ENCODE measurements around the gene C16orf87.

C16orf87 gene

GRCh38 chr16:46843898-46844642 lies 13.1 kb upstream of the C16orf87 start:
- DNase-seq: no peak

GRCh38 chr16:46842192-46842895 lies 11.4 kb upstream of the C16orf87 start:
- no peak for DNase-seq

DNA sequence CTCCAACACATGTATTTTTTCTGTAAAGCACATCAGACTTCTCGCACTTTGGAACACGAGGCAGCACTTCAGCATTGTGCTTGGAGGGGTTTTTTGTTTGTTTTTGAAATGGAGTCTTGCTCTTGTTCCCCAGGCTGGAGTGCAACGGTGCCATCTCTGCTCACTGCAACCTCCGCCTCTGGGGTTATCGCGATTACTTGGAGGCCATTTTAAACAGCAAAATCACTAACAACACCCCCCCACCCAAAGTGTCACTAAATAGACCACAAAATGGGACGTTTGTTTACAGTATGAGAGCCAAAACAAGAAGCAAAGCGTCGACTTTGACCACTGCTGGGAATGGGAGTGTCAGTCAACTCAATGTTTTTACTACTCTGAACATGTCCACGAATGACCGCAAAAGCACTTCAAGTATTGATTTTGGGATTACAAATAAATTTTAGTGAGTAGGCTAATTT lies 9.0 kb upstream of the C16orf87 start:
- no peak for DNase-seq

- DNase-seq: no peak
These were observed 5.9 kb upstream of the C16orf87 start for GRCh38 chr16:46836534-46837530.

GRCh38 chr16:46833460-46833800 lies 2.5 kb upstream of the C16orf87 start:
- DNase-seq: no peak

GRCh38 chr16:46832757-46833459 lies 1.9 kb upstream of the C16orf87 start:
- DNase-seq: no peak

GRCh38 chr16:46830417-46830901 lies 521 bp downstream of the C16orf87 start:
- peak in 1 of 2 experiments; percentile 52 for DNase-seq

- DNase-seq: no peak
These were observed 2.0 kb downstream of the C16orf87 start for GRCh38 chr16:46828943-46829342.

DNA sequence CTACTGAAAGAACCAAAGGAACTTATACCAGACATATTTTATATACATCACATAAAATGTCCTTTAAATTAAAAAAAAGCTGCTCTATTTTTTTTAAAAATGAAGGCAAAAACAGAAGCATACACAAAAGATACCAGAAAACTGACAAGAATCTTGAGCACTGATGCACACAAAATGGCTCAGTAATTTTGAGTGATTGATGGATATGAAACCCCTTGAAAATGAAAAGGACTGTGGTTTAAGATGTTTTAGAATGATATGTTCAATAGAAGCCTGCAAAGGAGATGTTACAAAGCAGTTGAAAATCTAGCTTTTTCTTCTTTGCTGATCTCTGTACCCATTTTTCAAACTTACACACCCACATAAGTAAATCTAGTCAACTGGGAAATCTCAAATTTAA lies 2.7 kb downstream of the C16orf87 start:
- no peak for DNase-seq

DNA sequence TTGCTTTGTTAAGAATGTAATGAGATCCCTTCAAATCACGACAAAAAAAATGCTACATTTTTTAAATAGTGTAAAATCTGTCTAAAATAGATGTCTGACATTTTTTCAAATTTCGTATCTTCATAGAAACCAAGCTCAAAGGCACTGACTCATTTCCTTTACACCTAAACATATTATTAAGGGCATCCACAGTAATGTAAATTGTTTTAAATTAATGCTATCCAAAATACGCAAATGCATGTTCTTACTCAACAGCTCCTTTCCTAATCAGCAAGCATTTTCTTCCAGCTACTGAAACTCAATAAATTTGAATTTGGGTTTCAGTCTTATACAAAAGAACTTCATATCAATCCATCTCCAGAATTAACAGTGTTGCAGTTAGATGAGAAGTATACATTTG lies 4.3 kb downstream of the C16orf87 start:
- DNase-seq: no peak

- peak; percentile 38 to 50 for DNase-seq
These were observed 8.7 kb downstream of the C16orf87 start for GRCh38 chr16:46822270-46822669.

DNA sequence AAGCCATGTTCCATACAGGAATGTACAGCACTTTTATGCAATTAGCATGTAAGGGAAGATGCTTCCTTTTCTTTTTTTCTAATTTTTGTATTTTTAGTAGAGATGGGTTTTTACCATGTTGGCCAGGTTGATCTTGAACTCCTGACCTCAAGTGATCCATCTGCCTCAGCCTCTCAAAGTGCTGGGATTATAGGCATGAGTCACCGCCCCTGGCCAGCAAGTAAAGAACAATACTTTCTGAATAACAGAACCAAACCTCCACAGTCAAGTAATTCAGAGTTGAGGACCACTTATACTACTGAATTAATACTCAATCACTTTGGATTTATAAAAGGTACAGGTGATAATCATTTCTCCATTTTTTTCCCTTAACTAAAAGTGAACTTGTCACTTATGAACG lies 13.0 kb downstream of the C16orf87 start:
- DNase-seq: no peak

DNA sequence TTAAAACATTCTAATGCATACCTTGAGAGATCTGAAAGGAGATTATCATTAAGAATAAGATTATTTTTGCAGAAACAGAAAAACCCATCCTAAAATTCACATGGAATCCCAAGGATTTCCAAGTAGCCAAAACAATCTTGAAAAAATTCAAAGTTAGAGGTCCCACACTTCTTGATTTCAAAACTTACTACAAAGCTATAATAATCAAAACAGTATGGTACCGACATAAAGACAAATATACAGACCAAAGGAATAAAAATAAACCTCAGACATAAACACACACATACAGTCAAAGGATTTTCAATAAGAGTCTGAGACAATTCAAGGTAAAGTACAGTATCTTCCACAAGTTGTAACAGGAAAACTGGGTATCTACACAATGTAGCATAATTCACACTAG lies 16.2 kb downstream of the C16orf87 start:
- no peak for DNase-seq

GRCh38 chr16:46813611-46814010 lies 17.4 kb downstream of the C16orf87 start:
- no peak for DNase-seq

DNA sequence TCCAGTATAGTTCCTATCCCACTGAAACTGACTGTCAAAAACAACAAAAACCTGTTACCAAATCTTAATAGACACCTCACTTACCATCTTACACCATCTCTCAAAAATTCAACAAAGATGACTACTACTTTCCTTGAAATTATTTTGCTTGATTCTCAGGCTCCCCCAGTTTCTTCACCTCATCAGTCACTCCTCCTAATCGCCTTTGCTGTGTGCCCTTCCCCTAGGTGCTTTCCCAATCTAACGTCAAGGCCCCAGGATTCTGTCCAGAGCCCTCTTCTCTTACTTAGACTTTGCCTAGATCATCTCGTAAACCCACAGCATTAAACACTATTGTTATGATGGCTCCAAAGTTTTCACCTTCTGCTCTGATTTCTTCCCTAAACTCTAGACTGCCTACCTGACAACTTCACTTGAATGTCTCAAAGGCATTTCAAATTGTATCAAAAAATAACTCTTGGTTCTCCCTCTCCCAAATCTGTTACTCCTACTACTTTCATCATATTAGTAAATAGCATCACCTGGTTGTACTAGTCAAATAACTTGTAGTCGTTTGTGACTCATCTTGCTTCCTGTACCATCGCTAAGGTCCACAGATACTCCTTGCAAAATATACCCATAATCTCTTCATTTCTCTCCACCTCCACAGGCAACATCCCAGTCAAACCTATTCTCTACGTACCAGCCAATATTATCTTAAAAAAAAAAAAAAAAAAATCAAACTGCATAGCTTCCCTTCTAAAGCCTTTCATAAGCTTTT lies 18.0 kb downstream of the C16orf87 start:
- DNase-seq: no peak

DNA sequence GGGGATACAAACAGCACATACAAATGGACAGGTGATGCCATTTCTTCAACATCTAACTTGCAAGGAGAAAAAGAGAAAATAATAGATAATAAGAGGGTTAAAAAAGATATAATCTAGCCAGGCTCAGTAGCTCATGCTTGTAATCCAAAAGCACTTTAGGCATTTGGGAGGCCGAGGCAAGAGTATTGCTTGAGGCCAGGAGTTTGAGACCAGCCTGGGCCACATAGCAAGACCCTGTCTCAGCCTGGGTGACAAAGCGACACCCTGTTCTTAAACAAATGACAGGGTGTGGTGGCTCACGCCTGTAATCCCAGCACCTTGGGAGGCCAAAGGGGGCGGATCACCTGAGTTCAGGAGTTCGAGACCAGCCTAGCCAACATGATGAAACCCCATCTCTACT lies 19.3 kb downstream of the C16orf87 start:
- DNase-seq: no peak

DNA sequence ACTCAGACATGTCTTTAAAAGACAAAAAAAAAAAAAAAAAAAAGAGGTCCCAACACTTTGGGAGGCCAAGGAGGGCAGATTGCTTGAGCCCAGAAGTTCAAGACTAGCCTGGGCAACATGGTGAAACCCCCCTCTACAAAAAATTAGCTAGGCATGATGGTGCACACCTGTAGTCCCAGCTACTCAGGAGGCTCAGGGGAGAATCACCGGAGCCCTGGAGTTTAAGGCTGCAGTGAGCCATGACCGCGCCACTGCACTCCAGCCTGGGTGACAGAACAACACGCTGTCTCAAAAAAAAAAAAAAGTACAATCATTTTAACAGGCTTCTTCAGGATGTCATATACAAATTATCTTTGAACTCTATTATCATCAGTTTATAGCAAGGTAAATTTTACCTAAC lies 22.0 kb downstream of the C16orf87 start:
- no peak for DNase-seq

- DNase-seq: no peak
These were observed 23.6 kb downstream of the C16orf87 start for GRCh38 chr16:46807336-46807735.

DNA sequence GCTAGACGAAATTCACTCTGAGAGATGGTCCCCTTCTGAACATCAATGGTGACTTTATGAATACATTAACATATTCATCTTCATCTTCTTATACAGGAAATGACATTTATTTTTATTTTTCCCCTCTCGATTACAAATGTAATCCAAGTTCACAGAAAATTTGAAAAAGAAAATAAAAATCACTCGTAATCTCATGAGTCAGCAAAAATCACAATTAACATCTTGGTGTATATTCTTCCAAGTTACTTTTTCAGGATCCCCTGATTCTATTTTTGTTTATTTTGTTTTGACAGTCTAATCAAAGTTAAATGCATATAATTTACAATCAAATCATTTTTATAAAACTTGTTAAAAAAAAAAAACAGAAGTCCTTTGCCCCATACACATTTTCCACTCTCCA lies 27.6 kb downstream of the C16orf87 start:
- DNase-seq: no peak

DNA sequence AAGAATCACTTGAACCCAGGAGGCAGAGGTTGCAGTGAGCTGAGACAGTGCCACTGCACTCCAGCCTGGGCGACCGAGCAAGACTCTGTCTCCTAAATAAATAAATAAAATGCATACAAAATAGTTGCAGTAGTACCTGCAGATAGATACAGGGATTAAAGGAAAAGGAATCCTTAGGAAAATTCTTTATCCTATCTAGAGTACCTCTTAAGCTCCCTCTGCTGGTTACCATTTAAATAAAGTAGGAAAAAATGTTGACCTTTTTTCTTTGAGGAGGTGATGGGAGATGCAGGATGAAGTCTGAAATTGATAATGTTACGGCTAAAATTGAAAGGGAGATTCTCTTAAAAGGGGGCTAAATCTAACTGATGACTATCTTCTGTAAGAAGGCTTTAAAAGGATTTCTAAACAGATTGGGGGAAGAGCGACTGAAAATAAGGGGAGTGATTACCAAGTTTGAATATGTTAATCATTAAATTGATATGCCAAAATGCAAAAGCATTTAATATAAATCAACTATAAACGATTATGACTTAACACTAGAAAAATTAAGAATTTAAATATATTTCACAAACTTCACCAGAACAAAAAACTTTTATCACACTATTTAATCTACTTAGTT lies 29.4 kb downstream of the C16orf87 start:
- no peak for DNase-seq

GRCh38 chr16:46800494-46800893 lies 30.5 kb downstream of the C16orf87 start:
- no peak for DNase-seq

Measured in activated T-cell treated with anti-CD3 and anti-CD28 coated beads, Interleukin-2, amount 50 U/mL, for 48 hours (primary cell).